Activated T-helper 17 cell treated with anti-CD3 and anti-CD28 coated beads, Interleukin-2, amount 50 U/mL, for 72 hours (primary cell): Measurements from ENCODE around the gene SHROOM2. TPM values are rescaled to one million over a fixed set of nuclear protein-coding genes. Genes with fewer than 3 reads are reported as not detected.
A peak's percentile ranks its signal among the peaks of the same experiment; 100 is the strongest.

Experiments used
- ATAC-seq: fragments of 150-1000 bp; cut with Tn5 transposase; replicated peaks from 2 replicates; pipeline ENCODE4 v1.10.0; 2021; ENCODE audit warnings: mild to moderate bottlenecking, moderate library complexity
- H3K27ac Mint-ChIP-seq: one replicate; pipeline ENCODE4 v1.8.0; 2022; ENCODE audit warnings: mixed read lengths
- H3K27me3 Mint-ChIP-seq: one replicate; pipeline ENCODE4 v1.8.0; 2022; ENCODE audit warnings: mixed read lengths
- H3K36me3 Mint-ChIP-seq: one replicate; pipeline ENCODE4 v1.8.0; 2022; ENCODE audit warnings: low read depth, mild to moderate bottlenecking, mixed read lengths
- H3K4me1 Mint-ChIP-seq: one replicate; pipeline ENCODE4 v1.8.0; 2022; ENCODE audit warnings: mixed read lengths
- H3K4me3 Mint-ChIP-seq: one replicate; pipeline ENCODE4 v1.8.0; 2022; ENCODE audit warnings: mild to moderate bottlenecking, mixed read lengths
- H3K9me3 Mint-ChIP-seq: one replicate; pipeline ENCODE4 v1.8.0; 2022; ENCODE audit warnings: mixed read lengths
- total RNA-seq, 2 donors: library from RNA; stranded (reverse); gene quantifications; one replicate each; pipeline ENCODE4 v1.2.3, GENCODE V29; 2022

SHROOM2 gene
- total RNA-seq, 2 donors from 2014 or later: not detected

- no peaks in the 10 kb centered on the region for H3K36me3 Mint-ChIP-seq
- ATAC-seq: no peak
- H3K4me3 Mint-ChIP-seq: no peak overlapping the region
- no peak overlapping the region for H3K27ac Mint-ChIP-seq
- no peaks in the 10 kb centered on the region for H3K27me3 Mint-ChIP-seq
- H3K9me3 Mint-ChIP-seq: no peaks in the 10 kb centered on the region
- H3K4me1 Mint-ChIP-seq: no peaks in the 10 kb centered on the region
These were observed 191.4 kb downstream of the SHROOM2 start for GRCh38 chrX:9977635-9978034.

- no peak for ATAC-seq
- no peaks in the 10 kb centered on the region for H3K27me3 Mint-ChIP-seq
- no peak overlapping the region for H3K27ac Mint-ChIP-seq
- H3K4me1 Mint-ChIP-seq: no peaks in the 10 kb centered on the region
- H3K36me3 Mint-ChIP-seq: no peaks in the 10 kb centered on the region
- no peak overlapping the region for H3K4me3 Mint-ChIP-seq
- H3K9me3 Mint-ChIP-seq: no peaks in the 10 kb centered on the region
These were observed 194.2 kb downstream of the SHROOM2 start for GRCh38 chrX:9980401-9980800.

DNA sequence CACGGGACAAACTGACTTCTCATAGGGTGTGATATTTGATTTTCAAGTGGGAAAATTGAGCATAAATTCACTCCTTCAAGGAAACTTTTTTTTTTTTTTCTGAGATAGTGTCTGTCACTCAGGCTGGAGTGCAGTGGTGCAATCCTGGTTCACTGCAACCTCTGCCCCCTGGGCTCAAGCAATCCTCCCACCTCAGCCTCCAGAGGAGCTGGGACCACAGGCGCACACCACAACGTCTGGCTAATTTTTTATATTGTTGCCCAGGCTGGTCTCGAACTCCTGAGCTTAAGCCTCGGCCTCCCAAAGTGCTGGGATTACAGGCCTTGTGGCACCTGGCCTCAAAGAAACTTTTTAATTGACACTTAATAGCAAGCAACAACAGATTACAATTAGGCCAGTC is 194.7 kb downstream of the SHROOM2 start:
- Mint-ChIP-seq H3K27ac (no peak overlapping the region), H3K36me3 (no peaks in the 10 kb centered on the region), H3K27me3 (no peaks in the 10 kb centered on the region), H3K9me3 (no peaks in the 10 kb centered on the region), H3K4me3 (no peak overlapping the region), H3K4me1 (no peaks in the 10 kb centered on the region)
- ATAC-seq: no peak

DNA sequence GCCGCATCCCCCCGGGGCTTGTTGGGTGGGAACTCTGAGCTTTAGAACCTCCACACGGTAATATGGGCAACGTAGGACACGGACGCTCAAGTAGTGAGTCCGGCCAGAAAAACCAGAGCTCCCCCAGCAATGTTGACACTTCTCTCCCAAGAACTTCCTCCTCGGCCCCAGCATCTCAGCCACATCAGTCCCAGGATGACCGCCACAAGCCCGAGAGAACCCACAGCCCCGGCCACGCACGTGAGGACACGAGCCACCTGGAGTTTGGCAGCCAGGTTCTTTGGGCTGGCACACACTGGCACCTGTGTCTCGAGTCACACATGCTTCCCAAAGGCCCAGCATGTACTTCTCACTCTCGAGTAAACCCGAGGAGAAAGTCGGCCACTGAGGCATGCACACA is 197.2 kb downstream of the SHROOM2 start:
- Mint-ChIP-seq H3K4me1 (no peaks in the 10 kb centered on the region), H3K36me3 (no peaks in the 10 kb centered on the region), H3K27me3 (no peaks in the 10 kb centered on the region), H3K4me3 (no peak overlapping the region), H3K27ac (no peak overlapping the region), H3K9me3 (no peaks in the 10 kb centered on the region)
- no peak for ATAC-seq

- no peaks in the 10 kb centered on the region for H3K27me3 Mint-ChIP-seq
- H3K4me1 Mint-ChIP-seq: no peaks in the 10 kb centered on the region
- no peak overlapping the region for H3K27ac Mint-ChIP-seq
- no peaks in the 10 kb centered on the region for H3K36me3 Mint-ChIP-seq
- ATAC-seq: no peak
- no peak overlapping the region for H3K4me3 Mint-ChIP-seq
- no peaks in the 10 kb centered on the region for H3K9me3 Mint-ChIP-seq
These were observed 197.6 kb downstream of the SHROOM2 start for GRCh38 chrX:9983846-9984245.

- Mint-ChIP-seq H3K27ac (no peak overlapping the region), H3K4me3 (no peak overlapping the region), H3K9me3 (no peaks in the 10 kb centered on the region), H3K4me1 (no peaks in the 10 kb centered on the region), H3K36me3 (no peaks in the 10 kb centered on the region), H3K27me3 (no peaks in the 10 kb centered on the region)
- ATAC-seq: no peak
These were observed 202.5 kb downstream of the SHROOM2 start for GRCh38 chrX:9988762-9989161.

DNA sequence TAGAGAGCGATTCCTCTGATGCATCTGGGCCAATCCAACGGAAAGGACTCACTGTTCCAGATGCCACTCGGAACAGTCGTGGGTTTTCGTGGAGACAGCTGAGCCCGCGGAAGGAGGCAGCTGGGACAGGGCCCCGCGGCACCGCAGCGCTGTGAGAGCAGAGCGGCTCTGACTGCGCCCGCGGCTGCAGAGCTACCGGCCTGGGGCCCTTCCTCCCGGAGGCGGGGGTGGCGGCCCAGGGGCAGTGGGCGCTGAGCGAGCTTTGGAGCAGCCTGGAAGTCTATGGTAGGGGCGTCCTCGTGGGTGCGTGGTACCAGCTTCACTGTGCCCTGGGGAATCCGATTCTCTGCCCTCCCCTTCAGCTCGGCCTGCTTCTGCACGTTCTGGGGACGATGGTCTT is 205.8 kb downstream of the SHROOM2 start:
- Mint-ChIP-seq H3K27me3 (no peaks in the 10 kb centered on the region), H3K9me3 (no peaks in the 10 kb centered on the region), H3K36me3 (no peaks in the 10 kb centered on the region), H3K4me1 (no peaks in the 10 kb centered on the region), H3K4me3 (no peak overlapping the region), H3K27ac (no peak overlapping the region)
- no peak for ATAC-seq

DNA sequence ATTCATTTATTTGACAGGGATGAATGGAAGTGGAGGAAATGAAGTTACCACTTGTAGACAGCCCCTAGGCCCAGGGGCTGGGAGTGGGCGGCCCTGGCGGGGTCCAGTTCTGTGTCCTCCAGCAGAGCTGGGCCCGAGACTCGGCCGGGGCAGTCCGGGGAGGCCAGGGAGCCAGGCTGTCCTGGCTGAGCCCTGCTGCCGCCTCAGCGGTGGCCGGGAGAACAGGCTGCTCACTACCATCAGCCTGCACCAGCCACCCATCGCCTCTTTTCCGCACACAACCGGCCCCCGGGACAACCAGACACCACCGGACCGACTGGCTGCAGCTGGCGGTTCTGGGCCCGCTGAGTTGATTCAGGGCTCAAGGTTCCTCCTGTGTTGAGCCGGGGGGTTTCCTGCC is 206.5 kb downstream of the SHROOM2 start:
- Mint-ChIP-seq H3K27me3 (no peaks in the 10 kb centered on the region), H3K27ac (no peak overlapping the region), H3K4me3 (no peak overlapping the region), H3K9me3 (no peaks in the 10 kb centered on the region), H3K4me1 (no peaks in the 10 kb centered on the region), H3K36me3 (no peaks in the 10 kb centered on the region)
- ATAC-seq: no peak

DNA sequence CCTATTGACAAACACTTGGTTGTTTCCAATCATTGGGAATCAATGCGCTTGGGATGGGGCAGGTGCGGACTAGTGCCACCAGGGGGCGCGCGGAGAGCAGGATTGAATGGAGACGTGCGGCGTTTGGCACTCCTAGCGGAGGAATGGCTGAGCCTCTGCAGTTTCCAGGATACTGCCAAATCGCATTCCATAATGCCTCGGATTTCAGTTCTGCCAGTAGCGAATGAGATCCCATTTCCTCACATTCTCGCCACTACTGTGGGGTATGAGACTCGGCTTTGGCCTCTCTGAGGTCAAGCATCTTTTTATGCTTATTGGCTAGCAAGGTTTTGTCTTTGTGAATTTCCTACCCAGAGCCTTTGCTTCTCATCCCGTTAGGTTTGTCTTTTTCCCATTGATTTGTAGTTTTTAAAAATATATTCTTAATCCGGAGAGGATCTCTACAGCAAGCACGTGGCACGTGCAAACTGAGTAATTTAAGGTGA is 209.7 kb downstream of the SHROOM2 start:
- ATAC-seq: peak; percentile 39
- no peak overlapping the region for H3K27ac Mint-ChIP-seq
- no peaks in the 10 kb centered on the region for H3K9me3 Mint-ChIP-seq
- H3K27me3 Mint-ChIP-seq: no peaks in the 10 kb centered on the region
- no peaks in the 10 kb centered on the region for H3K36me3 Mint-ChIP-seq
- H3K4me1 Mint-ChIP-seq: no peaks in the 10 kb centered on the region
- H3K4me3 Mint-ChIP-seq: peak overlapping the region; percentile 56

GRCh38 chrX:9997041-9997440 is 210.8 kb downstream of the SHROOM2 start:
- no peaks in the 10 kb centered on the region for H3K36me3 Mint-ChIP-seq
- H3K27me3 Mint-ChIP-seq: no peaks in the 10 kb centered on the region
- peak overlapping the region; percentile 56 for H3K4me3 Mint-ChIP-seq
- peak overlapping the region; percentile 73 for H3K27ac Mint-ChIP-seq
- no peak for ATAC-seq
- no peaks in the 10 kb centered on the region for H3K9me3 Mint-ChIP-seq
- no peaks in the 10 kb centered on the region for H3K4me1 Mint-ChIP-seq

GRCh38 chrX:9997524-9997923 is 211.3 kb downstream of the SHROOM2 start:
- H3K4me3 Mint-ChIP-seq: peak overlapping the region; percentile 56
- H3K4me1 Mint-ChIP-seq: no peaks in the 10 kb centered on the region
- peak; percentile 97 for ATAC-seq
- no peaks in the 10 kb centered on the region for H3K27me3 Mint-ChIP-seq
- no peaks in the 10 kb centered on the region for H3K9me3 Mint-ChIP-seq
- H3K27ac Mint-ChIP-seq: peak overlapping the region; percentile 73
- no peaks in the 10 kb centered on the region for H3K36me3 Mint-ChIP-seq

Other genes starting within 250 kb of the SHROOM2 start
- gene GPR143, start 20.6 kb upstream of the SHROOM2 start, total RNA-seq: not detected
- gene CLDN34, start 180.9 kb downstream of the SHROOM2 start, total RNA-seq: not detected